Measurements from ENCODE around the gene PACS2.

DNA sequence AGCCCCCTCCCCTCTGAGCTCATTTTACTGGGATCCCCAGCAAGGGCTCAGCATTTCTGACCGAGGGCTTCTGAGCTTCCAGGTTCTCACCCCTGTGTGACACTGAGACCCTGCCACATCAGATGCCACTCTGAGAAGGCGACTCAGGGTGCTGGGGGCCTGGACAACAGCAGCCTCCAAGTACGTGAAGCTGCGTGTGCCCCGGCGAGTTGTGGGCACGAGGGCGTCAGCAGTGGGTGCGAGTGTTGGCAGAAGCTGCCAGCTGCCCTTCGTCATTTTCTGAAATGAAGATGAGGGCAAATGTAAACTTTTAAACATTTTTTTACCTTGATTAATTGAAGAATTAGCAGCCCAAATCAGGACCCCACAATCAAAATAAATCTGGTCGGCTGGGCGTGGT lies 51.1 kb downstream of the PACS2 start:
- TF ChIP-seq EP300 (IDR thresholded peaks at IDR 0.05) (no peak), POLR2AphosphoS5 (IDR thresholded peaks at IDR 0.05) (no peak), POLR2A (IDR thresholded peaks at IDR 0.05; ENCODE audit: low read depth) (no peak)
- TF ChIP-seq, protein P1, sequence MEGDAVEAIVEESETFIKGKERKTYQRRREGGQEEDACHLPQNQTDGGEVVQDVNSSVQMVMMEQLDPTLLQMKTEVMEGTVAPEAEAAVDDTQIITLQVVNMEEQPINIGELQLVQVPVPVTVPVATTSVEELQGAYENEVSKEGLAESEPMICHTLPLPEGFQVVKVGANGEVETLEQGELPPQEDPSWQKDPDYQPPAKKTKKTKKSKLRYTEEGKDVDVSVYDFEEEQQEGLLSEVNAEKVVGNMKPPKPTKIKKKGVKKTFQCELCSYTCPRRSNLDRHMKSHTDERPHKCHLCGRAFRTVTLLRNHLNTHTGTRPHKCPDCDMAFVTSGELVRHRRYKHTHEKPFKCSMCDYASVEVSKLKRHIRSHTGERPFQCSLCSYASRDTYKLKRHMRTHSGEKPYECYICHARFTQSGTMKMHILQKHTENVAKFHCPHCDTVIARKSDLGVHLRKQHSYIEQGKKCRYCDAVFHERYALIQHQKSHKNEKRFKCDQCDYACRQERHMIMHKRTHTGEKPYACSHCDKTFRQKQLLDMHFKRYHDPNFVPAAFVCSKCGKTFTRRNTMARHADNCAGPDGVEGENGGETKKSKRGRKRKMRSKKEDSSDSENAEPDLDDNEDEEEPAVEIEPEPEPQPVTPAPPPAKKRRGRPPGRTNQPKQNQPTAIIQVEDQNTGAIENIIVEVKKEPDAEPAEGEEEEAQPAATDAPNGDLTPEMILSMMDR (IDR thresholded peaks at IDR 0.05) = no peak

All from esophagus muscularis mucosa (tissue), 4 donors.